K562 (cell line): ENCODE data around the gene DEDD. TPM values are rescaled to one million over a fixed set of nuclear protein-coding genes. Genes with fewer than 3 reads are reported as not detected.

Experiments used
- CC2D1A ChIP-seq: fragments of 450-650 bp; IDR thresholded peaks from 2 replicates; pipeline ENCODE4 v1.6.1; 2017; ENCODE audit warnings: mild to moderate bottlenecking
- CHD7 ChIP-seq: fragments of 200-600 bp; sonication (generic); IDR thresholded peaks from one replicate; pipeline ENCODE4 v1.6.1; 2012; ENCODE audit warnings: mild to moderate bottlenecking, low read depth, low read length, inconsistent platforms
- EWSR1 ChIP-seq: fragments of 450-650 bp; IDR thresholded peaks from 2 replicates; pipeline ENCODE4 v1.6.1; 2018; ENCODE audit warnings: borderline replicate concordance, mild to moderate bottlenecking, low read depth, moderate library complexity; ENCODE audit not compliant: partially characterized antibody
- IRF2 ChIP-seq: sonication (generic); formaldehyde crosslinking; IDR thresholded peaks from 2 replicates; pipeline ENCODE4 v1.8.1; 2022; ENCODE audit warnings: mild to moderate bottlenecking, missing genetic modification reagents
- JUN ChIP-seq, 2 experiments: sonication (generic) in 1 of 2; formaldehyde crosslinking in 1 of 2; IDR thresholded peaks; 2 replicates each; pipeline versions ENCODE4 v1.6.1 to v1.8.0; 2012 to 2022; ENCODE audit warnings: borderline replicate concordance in 2 of 2, mild to moderate bottlenecking in 2 of 2, improper control_type of control experiment in 1 of 2, low read depth in 1 of 2, low read length in 1 of 2, missing genetic modification reagents in 1 of 2
- PHF21A ChIP-seq: fragments of 450-650 bp; IDR thresholded peaks from 2 replicates; pipeline ENCODE4 v1.6.1; 2017; ENCODE audit warnings: low read depth, borderline replicate concordance
- TAF9B ChIP-seq: fragments of 450-650 bp; IDR thresholded peaks from 2 replicates; pipeline ENCODE4 v1.6.1; 2018; ENCODE audit warnings: mild to moderate bottlenecking; ENCODE audit not compliant: partially characterized antibody
- ZKSCAN8 ChIP-seq: fragments of 200-800 bp; sonication (Bioruptor generic); IDR thresholded peaks from 2 replicates; pipeline ENCODE4 v1.6.1; 2016; ENCODE audit warnings: missing genetic modification characterization, missing compliant biosample characterization
- ZNF511 ChIP-seq: sonication (generic); formaldehyde crosslinking; IDR thresholded peaks from 2 replicates; pipeline ENCODE4 v1.8.0; 2022; ENCODE audit warnings: mild to moderate bottlenecking, missing genetic modification reagents
- ZNF584 ChIP-seq: fragments of 200-800 bp; sonication (Bioruptor generic); IDR thresholded peaks from 2 replicates; pipeline ENCODE4 v1.6.1; 2016; ENCODE audit warnings: low read depth, mild to moderate bottlenecking, missing genetic modification characterization, missing compliant biosample characterization
- ZNF668 ChIP-seq: fragments of 250-450 bp; sonication (Bioruptor Pico); IDR thresholded peaks from 2 replicates; pipeline ENCODE4 v1.8.0; 2022; ENCODE audit warnings: mild to moderate bottlenecking, inconsistent platforms
- polyA plus RNA-seq, 8 experiments: library from polyadenylated mRNA; depleted of rRNA in 4 of 8; stranded (reverse) in 5 of 8; unstranded in 3 of 8; fragments of >200 nt; fragmentation: Nextera tagmentation in 2 of 8; fragmentation: Illumina TruSeq in 1 of 8; extraction: Ambion mirVana in 2 of 8; extraction: Trizol in 1 of 8; gene quantifications; 2 replicates each; pipeline versions ENCODE4 v1.2.1 to v1.2.3, GENCODE V29; 2011 to 2014; ENCODE audit warnings: inconsistent platforms in 1 of 8, missing spikeins in 1 of 8
- total RNA-seq, 7 experiments: library from RNA; depleted of rRNA in 6 of 7; stranded (reverse); fragments of >200 nt in 6 of 7; fragmentation: Illumina TruSeq in 2 of 7; extraction: Trizol in 2 of 7; gene quantifications; 2 replicates each; pipeline versions ENCODE4 v1.2.1 to v1.2.3, GENCODE V29; 2011 to 2021; ENCODE audit warnings: low replicate concordance in 1 of 7

The DEDD gene
- total and polyA plus RNA-seq, 9 of the 15 experiments (the other 6 are each of a cell fraction or from before 2014, with no cell fraction given) = 11.6 to 41.0 (median 16.8) TPM

- TF ChIP-seq CHD7 (no peak), JUN (IDR thresholded peaks at IDR 0.05; ENCODE audit: borderline replicate concordance, low read depth, low read length) (no peak), JUN (CRISPR knock-in tag; IDR thresholded peaks at IDR 0.05; ENCODE audit: borderline replicate concordance) (no peak), IRF2 (CRISPR knock-in tag) (no peak), CC2D1A (no peak), EWSR1 (no peak), ZKSCAN8 (CRISPR knock-in tag) (no peak; the same call in 1 of the 2 replicates), ZNF668 (CRISPR knock-in tag) (no peak), ZNF511 (CRISPR knock-in tag) (no peak), ZNF584 (CRISPR knock-in tag) (0 out of 2 replicates have a peak, but pooled peaks have one; percentile 20), PHF21A (no peak), TAF9B (no peak)
These were observed 29.6 kb upstream of the DEDD start (continued) for GRCh38 chr1:161162052-161162451.
